ENCODE results near the gene CD200R1L.
"Not testable (repeated sequence)": the region's sequence is repeated elsewhere in the genome, so short reads cannot be mapped to it uniquely, and the experiment has no call there.

The CD200R1L gene

GRCh38 chr3:112846764-112847163 lies at the start of gene CD200R1L:
Gene CD200R1L, minus strand, starts transcription at chr3:112846864. Its CDS starts 17,497 bp downstream, at chr3:112829367.
- DNase-seq: no peak

GRCh38 chr3:112894258-112894657 lies 47.6 kb upstream of the CD200R1L start:
- DNase-seq: no peak

GRCh38 chr3:112889357-112889756 lies 42.7 kb upstream of the CD200R1L start:
- no peak for DNase-seq

GRCh38 chr3:112888381-112889085 lies 41.9 kb upstream of the CD200R1L start:
- DNase-seq: no peak

GRCh38 chr3:112884678-112885290 lies 38.1 kb upstream of the CD200R1L start:
- no peak for DNase-seq

GRCh38 chr3:112881891-112882290 lies 35.2 kb upstream of the CD200R1L start:
- DNase-seq: no peak

GRCh38 chr3:112875561-112875960 lies 28.9 kb upstream of the CD200R1L start:
- DNase-seq: no peak

GRCh38 chr3:112874725-112875124 lies 28.1 kb upstream of the CD200R1L start:
- DNase-seq: no peak

- no peak for DNase-seq
Measured at GRCh38 chr3:112873632-112874031, 27.0 kb upstream of the CD200R1L start.

GRCh38 chr3:112871735-112872134 lies 25.1 kb upstream of the CD200R1L start:
- DNase-seq: no peak

- no peak for DNase-seq
Measured at GRCh38 chr3:112865757-112866156, 19.1 kb upstream of the CD200R1L start.

- DNase-seq: no peak
Measured at GRCh38 chr3:112860898-112861297, 14.2 kb upstream of the CD200R1L start.

- no peak for DNase-seq
Measured at GRCh38 chr3:112858410-112859069, 11.9 kb upstream of the CD200R1L start.

- DNase-seq: no peak
Measured at GRCh38 chr3:112857526-112857925, 10.9 kb upstream of the CD200R1L start.

GRCh38 chr3:112856537-112856936 lies 9.9 kb upstream of the CD200R1L start:
- DNase-seq: no peak

- no peak for DNase-seq
Measured at GRCh38 chr3:112855883-112856282, 9.2 kb upstream of the CD200R1L start.

GRCh38 chr3:112855074-112855473 lies 8.4 kb upstream of the CD200R1L start:
- DNase-seq: not testable (repeated sequence)

GRCh38 chr3:112848196-112848595 lies 1.5 kb upstream of the CD200R1L start:
- DNase-seq: no peak

GRCh38 chr3:112847692-112848091 lies 1.0 kb upstream of the CD200R1L start:
- DNase-seq: peak; percentile 34

- no peak for DNase-seq
Measured at GRCh38 chr3:112845772-112846171, 892 bp downstream of the CD200R1L start.

GRCh38 chr3:112829046-112829445 lies 17.6 kb downstream of the CD200R1L start:
- no peak for DNase-seq

- DNase-seq: no peak
Measured at GRCh38 chr3:112822064-112823055, 24.3 kb downstream of the CD200R1L start.

GRCh38 chr3:112818289-112818688 lies 28.4 kb downstream of the CD200R1L start:
- peak; percentile 21 for DNase-seq
